HG02973 (cell line): ENCODE measurements around the gene C10orf71.

Source experiments
- ATAC-seq: cut with Tn5 transposase; IDR thresholded peaks from one replicate; pipeline ENCODE4 v1.9.1; 2021; ENCODE audit warnings: moderate library complexity; ENCODE audit not compliant: unreplicated experiment

C10orf71 gene

GRCh38 chr10:49370326-49371100 is 71.5 kb downstream of the C10orf71 start:
- no peak for ATAC-seq

GRCh38 chr10:49371967-49372366 is 73.0 kb downstream of the C10orf71 start:
- ATAC-seq: no peak

- ATAC-seq: no peak
These were observed 74.4 kb downstream of the C10orf71 start for GRCh38 chr10:49373361-49373760.

- no peak for ATAC-seq
These were observed 75.8 kb downstream of the C10orf71 start for GRCh38 chr10:49374740-49375139.

- ATAC-seq: no peak
These were observed 76.6 kb downstream of the C10orf71 start for GRCh38 chr10:49375611-49376010.
